CD14-positive monocyte (primary cell): Measurements from ENCODE around the gene TAAR1. TPM values are rescaled to one million over a fixed set of nuclear protein-coding genes. Genes with fewer than 3 reads are reported as not detected.

ENCODE experiments used
- DNase-seq, 3 donors: peaks; one replicate each; pipeline ENCODE4 v3.0.0-alpha.2; 2011 to 2022
- H2AFZ ChIP-seq: 2 replicates; pipeline ENCODE4 v1.6.0; 2012; ENCODE audit warnings: mild to moderate bottlenecking, low read depth, low read length, inconsistent platforms; ENCODE audit not compliant: insufficient read depth, poor library complexity, severe bottlenecking
- H3K27ac ChIP-seq, 2 donors: 1 replicate in 1 of 2; 2 replicates in 1 of 2; pipeline ENCODE4 v1.5.1; 2012 to 2013; ENCODE audit warnings: low read length in 2 of 2, control low read depth in 1 of 2, inconsistent platforms in 1 of 2, low read depth in 1 of 2, mild to moderate bottlenecking in 1 of 2
- H3K27me3 ChIP-seq, 2 donors: one replicate each; pipeline versions ENCODE4 v1.6.0 to v1.6.1; 2011 to 2013; ENCODE audit warnings: low read length in 2 of 2; ENCODE audit not compliant: control insufficient read depth in 2 of 2, insufficient read depth in 2 of 2
- H3K36me3 ChIP-seq, 2 donors: replicated peaks in 1 of 2; 1 replicate in 1 of 2; 2 replicates in 1 of 2; pipeline versions ENCODE4 v1.5.1 to v1.6.1; 2012 to 2013; ENCODE audit warnings: low read length in 2 of 2, control low read depth in 1 of 2, inconsistent platforms in 1 of 2, mild to moderate bottlenecking in 1 of 2; ENCODE audit not compliant: insufficient read depth in 2 of 2, control insufficient read depth in 1 of 2
- H3K4me1 ChIP-seq, 2 donors: 1 replicate in 1 of 2; 2 replicates in 1 of 2; pipeline versions ENCODE4 v1.5.1 to v1.6.1; 2012 to 2013; ENCODE audit warnings: low read length in 2 of 2, control low read depth in 1 of 2, inconsistent platforms in 1 of 2, mild to moderate bottlenecking in 1 of 2, moderate library complexity in 1 of 2; ENCODE audit not compliant: insufficient read depth in 2 of 2, control insufficient read depth in 1 of 2
- H3K4me2 ChIP-seq: replicated peaks from 2 replicates; pipeline ENCODE3; 2012; ENCODE audit warnings: low read length, moderate library complexity, mild to moderate bottlenecking; ENCODE audit not compliant: poor library complexity, severe bottlenecking; ENCODE audit errors: extremely low read depth
- H3K4me3 ChIP-seq, 3 experiments: fragments of 200-600 bp in 1 of 3; sonication (generic) in 1 of 3; replicated peaks in 1 of 3; 1 replicate in 2 of 3; 2 replicates in 1 of 3; pipeline ENCODE4 v1.5.1; 2011 to 2013; ENCODE audit warnings: low read length in 3 of 3, mild to moderate bottlenecking in 3 of 3, control low read depth in 2 of 3, low read depth in 2 of 3, inconsistent platforms in 1 of 3, moderate library complexity in 1 of 3
- H3K79me2 ChIP-seq: 2 replicates; pipeline ENCODE4 v1.6.0; 2012; ENCODE audit warnings: mild to moderate bottlenecking, control low read depth, inconsistent platforms, low read length, moderate library complexity; ENCODE audit not compliant: insufficient read depth
- H3K9ac ChIP-seq: 2 replicates; pipeline ENCODE4 v1.6.0; 2017; ENCODE audit warnings: low read length, mild to moderate bottlenecking; ENCODE audit not compliant: insufficient read depth, poor library complexity, severe bottlenecking
- H3K9me3 ChIP-seq, 2 donors: replicated peaks in 1 of 2; 1 replicate in 1 of 2; 2 replicates in 1 of 2; pipeline versions ENCODE4 v1.5.1 to v1.6.1; 2012 to 2013; ENCODE audit warnings: low read length in 2 of 2, control low read depth in 1 of 2; ENCODE audit not compliant: control insufficient read depth in 1 of 2, insufficient read depth in 1 of 2
- H4K20me1 ChIP-seq: 2 replicates; pipeline ENCODE4 v1.6.0; 2012; ENCODE audit warnings: mild to moderate bottlenecking, low read length, control low read depth, moderate library complexity; ENCODE audit not compliant: insufficient read depth
- H3K27ac Mint-ChIP-seq, 7 donors: one replicate each; pipeline ENCODE4 v1.8.0; 2020; ENCODE audit warnings: mild to moderate bottlenecking in 7 of 7, mixed read lengths in 7 of 7, moderate library complexity in 6 of 7, inconsistent platforms in 2 of 7
- H3K27me3 Mint-ChIP-seq, 3 donors: one replicate each; pipeline ENCODE4 v1.8.0; 2021 to 2022; ENCODE audit warnings: low read depth in 3 of 3, mild to moderate bottlenecking in 3 of 3, mixed read lengths in 3 of 3, moderate library complexity in 3 of 3, inconsistent platforms in 1 of 3
- H3K36me3 Mint-ChIP-seq, 2 donors: one replicate each; pipeline ENCODE4 v1.8.0; 2020; ENCODE audit warnings: mixed read lengths in 2 of 2, inconsistent platforms in 1 of 2, mild to moderate bottlenecking in 1 of 2
- H3K4me1 Mint-ChIP-seq: one replicate; pipeline ENCODE4 v1.8.0; 2020; ENCODE audit warnings: mild to moderate bottlenecking, mixed read lengths
- H3K4me3 Mint-ChIP-seq, 2 donors: one replicate each; pipeline ENCODE4 v1.8.0; 2020; ENCODE audit warnings: mild to moderate bottlenecking in 2 of 2, mixed read lengths in 2 of 2, moderate library complexity in 1 of 2
- H3K9me3 Mint-ChIP-seq, 7 donors: one replicate each; pipeline ENCODE4 v1.8.0; 2020 to 2022; ENCODE audit warnings: mixed read lengths in 7 of 7, mild to moderate bottlenecking in 6 of 7, moderate library complexity in 6 of 7, inconsistent platforms in 2 of 7
- CTCF ChIP-seq: fragments of 200-600 bp; IDR thresholded peaks from one replicate; pipeline ENCODE4 v1.8.0; 2022; ENCODE audit warnings: antibody characterized with exemption, mild to moderate bottlenecking
- WGBS: methylation state at CpG from one replicate; pipeline ENCODE4 v1.1.5; 2013; ENCODE audit warnings: missing lambda C conversion rate; ENCODE audit not compliant: insufficient coverage; 5-methylcytosine and 5-hydroxymethylcytosine counted together
- intact Hi-C, 2 donors: fragments of 100-400 bp; cut with micrococcal nuclease; formaldehyde crosslinking; loops; one replicate each; pipeline versions ENCODE4 v1.15.0 to v1.15.1; 2023
- polyA plus RNA-seq, 3 donors: library from polyadenylated mRNA; depleted of rRNA in 1 of 3; unstranded in 2 of 3; stranded (reverse) in 1 of 3; fragments of 300-500 nt in 2 of 3; fragments of >200 nt in 1 of 3; fragmentation: Illumina TruSeq in 2 of 3; gene quantifications; 1 replicate in 2 of 3; 2 replicates in 1 of 3; pipeline ENCODE4 v1.2.3, GENCODE V29; 2012 to 2021

TAAR1 gene
- polyA plus RNA-seq, 3 donors, result not detected

- DNase-seq, result no peak
- H3K4me2 ChIP-seq, result no peak overlapping the region
- no peaks in the 10 kb centered on the region for H4K20me1 ChIP-seq
- H2AFZ ChIP-seq, result no peak overlapping the region
- no peaks in the 10 kb centered on the region for H3K79me2 ChIP-seq
- 100% methylated on average over 3 of the region's 4 CpGs for WGBS
- peaks cover 7% of the 10 kb centered on the region for H3K4me1 Mint-ChIP-seq
- no peak overlapping the region for H3K4me3 ChIP-seq
- TF ChIP-seq CTCF, result no peak
- peaks cover 3 to 7% of the 10 kb centered on the region in 2 donors for H3K4me1 ChIP-seq
- no peak overlapping the region for H3K27ac ChIP-seq
- peaks cover 1 to 8% (median 5%) of the 10 kb centered on the region in 3 donors for H3K27me3 Mint-ChIP-seq
- peaks cover under 1 to 4% (median 3%) of the 10 kb centered on the region in 7 donors for H3K9me3 Mint-ChIP-seq
- H3K36me3 ChIP-seq, result peaks cover 21 to 51% of the 10 kb centered on the region in 2 donors
- intact Hi-C loops, result no loop called here
- no peaks in the 10 kb centered on the region for H3K27me3 ChIP-seq
- H3K9ac ChIP-seq, result no peak overlapping the region
- no peak overlapping the region for H3K4me3 Mint-ChIP-seq
- H3K9me3 ChIP-seq, result no peaks in the 10 kb centered on the region
- H3K36me3 Mint-ChIP-seq, result peaks cover 79 to 87% of the 10 kb centered on the region in 2 donors
- H3K27ac Mint-ChIP-seq, result no peak overlapping the region
Measured at GRCh38 chr6:132690678-132691077, 31.7 kb upstream of the TAAR1 start.

DNA sequence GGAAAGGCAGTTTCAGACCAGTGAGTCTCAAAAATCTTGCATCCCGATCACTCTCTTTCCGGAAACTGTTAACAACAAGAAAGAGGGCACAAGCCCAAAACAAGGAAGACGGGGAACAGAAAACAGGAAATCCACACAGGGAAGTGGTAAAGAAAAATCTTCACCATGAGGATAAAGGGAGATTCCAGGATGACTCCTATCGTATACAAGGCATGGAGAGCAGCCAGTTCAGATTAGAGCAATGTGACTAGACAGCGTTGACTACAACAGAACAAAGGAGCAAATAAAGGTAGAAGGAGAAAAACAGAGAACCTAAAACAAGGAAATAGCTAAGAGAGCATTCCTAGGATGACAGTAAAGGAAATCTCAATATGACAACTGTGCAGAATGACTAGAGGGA is 28.3 kb upstream of the TAAR1 start:
- peaks cover 18% of the 10 kb centered on the region for H3K4me1 Mint-ChIP-seq
- peak overlapping the region in 1 of 7 donors; percentile 28 for H3K27ac Mint-ChIP-seq
- intact Hi-C loops, result no loop called here
- H3K36me3 Mint-ChIP-seq, result peaks cover 80 to 86% of the 10 kb centered on the region in 2 donors
- Histone ChIP-seq H3K9ac (no peak overlapping the region), H3K79me2 (no peaks in the 10 kb centered on the region), H3K9me3 (no peaks in the 10 kb centered on the region), H3K36me3 (peaks cover 11 to 53% of the 10 kb centered on the region in 2 donors), H3K27ac (no peak overlapping the region), H3K4me2 (no peak overlapping the region), H4K20me1 (no peaks in the 10 kb centered on the region), H3K27me3 (no peaks in the 10 kb centered on the region), H3K4me1 (peaks cover 11 to 23% of the 10 kb centered on the region in 2 donors), H3K4me3 (no peak overlapping the region), H2AFZ (no peak overlapping the region)
- H3K9me3 Mint-ChIP-seq, result peaks cover 0 to 3% (median 1%) of the 10 kb centered on the region in 7 donors
- WGBS, result 50% methylated on average over 2 of the region's 5 CpGs
- DNase-seq, result peak in 2 of 3 donors; percentile 9 to 68
- TF ChIP-seq CTCF, result no peak
- H3K27me3 Mint-ChIP-seq, result peaks cover 1 to 5% (median 5%) of the 10 kb centered on the region in 3 donors
- no peak overlapping the region for H3K4me3 Mint-ChIP-seq
